HG03460 (cell line): ENCODE results near the gene MOXD1.
"Not testable (repeated sequence)": the region's sequence is repeated elsewhere in the genome, so short reads cannot be mapped to it uniquely, and the experiment has no call there.

Experiments
- ATAC-seq: cut with Tn5 transposase; IDR thresholded peaks from one replicate; pipeline ENCODE4 v1.9.1; 2021; ENCODE audit not compliant: unreplicated experiment

Gene MOXD1

DNA sequence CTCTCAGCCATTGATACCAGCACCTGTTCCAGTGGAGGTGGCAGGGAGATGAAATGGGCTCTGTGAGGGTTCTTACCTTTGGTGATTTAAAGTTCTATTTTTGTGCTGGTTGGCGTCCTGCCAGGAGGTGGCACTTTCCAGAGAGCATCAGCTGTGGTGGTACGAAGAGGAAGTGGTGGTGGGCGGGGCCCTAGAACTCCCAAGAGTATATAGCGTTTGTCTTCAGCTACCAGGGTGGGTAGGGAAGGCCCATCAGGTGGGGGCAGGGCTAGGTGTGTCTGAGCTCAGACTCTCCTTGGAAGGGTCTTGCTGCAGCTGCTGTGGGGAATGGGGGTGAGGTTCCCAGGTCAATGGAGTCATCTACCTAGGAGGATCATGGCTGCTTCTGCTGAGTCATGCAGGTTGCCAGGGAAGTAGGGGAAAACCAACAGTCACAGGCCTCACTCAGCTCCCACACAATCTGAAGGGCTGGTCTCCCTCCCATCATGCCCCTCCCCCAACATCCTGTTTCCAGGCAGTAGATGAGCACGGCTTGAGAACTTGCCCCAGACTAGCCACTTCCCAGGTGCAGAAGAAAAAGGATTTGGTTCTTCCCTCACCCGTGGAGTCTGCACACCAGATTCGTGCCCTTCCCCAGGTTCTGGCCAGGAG, 46.6 kb downstream of the MOXD1 start:
- peak; percentile 59 for ATAC-seq

DNA sequence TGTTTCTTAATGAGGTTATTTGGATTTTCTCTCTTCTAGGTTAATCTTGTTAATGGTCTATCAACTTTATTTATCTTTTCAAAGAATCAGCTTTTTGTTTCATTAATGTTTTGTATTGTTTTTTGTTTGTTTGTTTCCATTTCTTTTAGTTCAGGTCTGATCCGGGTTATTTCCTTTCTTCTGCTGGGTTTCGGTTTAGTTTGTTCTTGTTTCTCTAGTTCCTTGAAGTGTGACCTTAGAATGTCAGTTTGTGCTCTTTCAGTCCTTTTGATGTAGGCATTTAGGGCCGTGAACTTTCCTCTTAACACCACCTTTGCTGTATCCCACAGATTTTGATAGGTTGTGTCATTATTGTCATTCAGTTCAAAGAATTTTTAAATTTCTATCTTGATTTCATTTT, 49.3 kb downstream of the MOXD1 start:
- not testable (repeated sequence) for ATAC-seq

DNA sequence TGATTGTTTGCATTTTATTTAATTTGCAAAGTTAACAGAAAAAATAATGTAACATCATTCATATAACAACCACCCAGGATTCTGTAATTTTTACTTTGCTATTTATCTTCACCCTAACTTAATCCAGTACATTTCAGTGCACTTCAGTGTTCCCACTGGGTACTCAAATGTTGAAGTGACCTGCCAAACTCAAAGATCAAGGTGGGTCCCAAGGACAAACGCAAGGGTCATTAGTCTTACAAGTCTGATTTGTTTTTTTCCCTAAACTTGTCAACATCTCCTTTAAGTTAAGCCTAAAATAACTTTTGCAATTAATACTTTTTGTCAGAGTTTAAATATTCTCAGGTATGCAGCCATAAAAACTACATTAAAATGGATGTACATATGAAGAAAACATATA, 53.0 kb downstream of the MOXD1 start:
- no peak for ATAC-seq

DNA sequence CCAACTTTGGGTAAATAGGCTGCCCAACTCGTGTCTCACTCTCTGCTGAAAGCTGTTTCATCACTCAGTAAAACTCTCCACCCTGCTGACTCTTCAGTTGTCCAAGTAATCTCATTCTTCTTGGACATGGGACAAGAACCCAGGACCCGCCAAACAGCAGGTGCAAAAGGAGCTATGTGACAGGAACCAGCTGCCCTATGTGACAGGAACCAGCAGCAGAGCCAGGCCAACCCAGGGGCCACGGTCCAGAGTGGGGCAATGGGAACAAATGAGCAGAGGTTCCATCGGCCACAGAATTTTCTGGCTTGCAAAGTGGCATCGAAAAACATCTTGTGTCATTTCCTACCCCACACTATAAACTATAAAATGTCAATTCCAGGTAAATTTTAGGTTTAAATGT, 56.5 kb downstream of the MOXD1 start:
- ATAC-seq = no peak

DNA sequence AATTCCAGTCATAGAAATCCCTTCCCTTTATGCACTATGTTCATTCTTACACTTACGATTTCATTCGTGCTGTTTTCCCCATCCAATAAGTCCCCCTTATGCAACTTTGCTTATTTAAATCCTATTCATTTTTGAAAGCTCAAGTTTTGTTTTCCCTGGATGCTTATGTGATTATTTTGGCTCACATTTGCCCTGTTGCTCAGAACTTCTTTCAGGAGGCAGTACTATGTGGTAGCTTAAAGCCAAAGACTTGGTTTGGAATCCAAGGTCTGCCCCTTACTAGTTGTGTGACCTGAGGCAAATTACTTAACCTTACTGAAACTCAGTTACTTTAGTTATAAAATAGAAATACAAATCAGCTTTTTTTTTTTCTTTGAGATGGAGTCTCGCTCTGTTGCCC, 59.6 kb downstream of the MOXD1 start:
- no peak for ATAC-seq

DNA sequence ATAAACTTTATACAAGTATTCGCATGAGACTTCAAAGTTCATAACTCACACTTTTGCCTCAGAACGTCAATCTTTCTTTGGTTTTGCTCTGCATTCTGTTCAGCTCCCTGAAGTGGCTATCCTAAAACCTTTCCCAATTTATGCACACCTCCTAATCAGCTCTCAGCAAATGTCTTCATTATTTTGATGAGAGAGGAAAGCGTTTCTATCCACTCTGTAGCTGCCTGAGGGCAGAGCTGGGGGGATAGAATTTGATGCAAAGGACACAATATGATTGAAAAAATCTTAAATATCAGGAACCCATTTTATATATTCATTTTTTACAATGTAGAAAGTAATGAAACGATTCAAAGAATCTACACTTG, 66.8 kb downstream of the MOXD1 start:
- no peak for ATAC-seq

DNA sequence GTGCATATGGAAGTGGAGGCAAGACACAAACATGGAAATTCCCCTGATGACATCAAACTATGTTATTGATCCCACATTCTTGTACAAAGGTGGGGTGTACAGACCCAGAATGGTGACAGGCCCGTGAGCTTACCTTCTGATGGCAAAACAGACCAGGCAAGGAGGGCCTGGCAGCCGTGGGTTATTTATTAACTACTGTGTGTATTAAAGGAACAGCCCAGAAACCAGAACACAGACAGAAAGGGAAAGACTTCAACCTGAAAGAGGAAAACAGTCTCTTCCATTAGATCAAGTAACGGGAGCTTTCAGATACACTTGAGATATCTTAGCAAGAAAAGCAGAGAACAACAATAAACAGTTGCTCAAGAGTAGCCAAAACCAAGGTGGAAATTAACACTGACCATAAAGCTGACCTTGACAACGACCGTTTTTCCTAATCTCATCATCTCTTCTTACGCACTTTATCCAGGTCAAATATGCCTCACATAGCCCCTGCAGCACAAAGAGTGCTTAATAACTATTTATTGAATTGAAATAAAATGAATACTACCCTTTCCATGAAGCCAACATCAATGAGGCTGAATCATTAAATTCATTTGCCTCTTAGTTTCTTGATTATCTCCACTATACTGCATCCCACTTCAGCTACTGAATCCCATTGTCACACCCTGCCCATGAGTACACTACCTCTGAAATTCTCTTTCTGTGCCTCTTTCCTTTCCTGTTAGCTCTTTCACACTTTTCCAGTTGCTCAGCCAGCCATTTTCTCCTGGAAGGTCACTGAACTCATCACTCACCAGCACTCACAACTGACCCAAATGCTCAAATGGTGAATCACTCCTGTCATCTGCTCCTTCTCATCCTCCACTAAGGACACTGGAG, 67.4 kb downstream of the MOXD1 start:
- ATAC-seq = no peak

DNA sequence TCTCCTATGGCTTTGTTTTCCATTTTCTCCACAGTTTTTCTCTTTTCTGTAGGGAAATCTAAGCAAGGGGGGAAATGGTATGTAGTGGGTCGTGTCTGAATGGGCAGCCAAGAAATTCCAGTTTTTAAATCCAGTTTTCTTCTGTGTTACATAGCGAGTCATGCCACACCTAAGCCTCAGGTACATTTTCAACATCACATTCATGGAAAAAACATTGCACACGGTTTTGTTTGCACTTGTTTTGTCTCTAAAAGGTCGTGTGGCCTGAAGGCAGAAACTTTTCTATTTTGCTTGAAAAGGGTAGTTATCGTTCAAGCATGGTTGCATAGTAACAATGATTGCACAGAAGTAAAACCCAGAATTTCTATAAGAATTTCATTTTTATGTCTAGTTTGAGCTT, 70.5 kb downstream of the MOXD1 start:
- ATAC-seq = no peak

DNA sequence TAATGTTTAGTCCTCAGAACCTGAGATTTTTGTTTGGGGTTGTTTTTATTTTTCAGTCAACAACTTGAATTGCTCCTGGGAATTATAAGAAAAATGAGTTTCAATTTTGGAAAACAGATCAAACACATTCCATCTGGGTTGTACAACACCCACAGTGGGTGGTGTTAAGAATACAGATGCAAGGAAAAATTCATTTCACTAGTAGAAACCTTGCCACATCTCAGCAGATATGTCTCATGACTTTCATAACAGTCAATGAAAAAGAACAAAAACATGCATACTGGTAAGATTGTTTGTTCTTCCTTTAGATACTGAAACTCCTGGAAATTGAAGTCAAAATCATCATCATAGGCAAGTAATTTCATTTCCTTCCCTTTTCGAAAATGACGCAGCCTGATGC, 78.9 kb downstream of the MOXD1 start:
- ATAC-seq = no peak

DNA sequence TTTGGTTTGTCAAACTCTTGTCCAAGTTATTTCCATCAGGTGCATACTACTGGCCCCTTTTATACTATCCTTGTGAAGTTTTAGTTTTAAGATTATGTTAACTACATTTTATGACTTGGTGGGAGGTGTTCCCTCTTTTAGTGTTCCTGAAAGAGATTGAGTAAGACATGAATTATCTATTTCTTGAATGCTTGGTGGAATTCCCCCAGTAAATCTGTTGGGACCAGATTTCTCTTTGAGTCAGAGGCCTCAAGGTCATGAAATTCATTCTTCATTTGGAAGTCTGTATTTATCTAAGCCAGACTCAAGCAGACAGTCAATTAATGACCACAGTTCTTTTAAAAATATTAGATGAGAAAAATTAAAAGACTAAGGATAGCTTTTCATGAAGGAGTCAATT, 81.3 kb downstream of the MOXD1 start:
- ATAC-seq = no peak

DNA sequence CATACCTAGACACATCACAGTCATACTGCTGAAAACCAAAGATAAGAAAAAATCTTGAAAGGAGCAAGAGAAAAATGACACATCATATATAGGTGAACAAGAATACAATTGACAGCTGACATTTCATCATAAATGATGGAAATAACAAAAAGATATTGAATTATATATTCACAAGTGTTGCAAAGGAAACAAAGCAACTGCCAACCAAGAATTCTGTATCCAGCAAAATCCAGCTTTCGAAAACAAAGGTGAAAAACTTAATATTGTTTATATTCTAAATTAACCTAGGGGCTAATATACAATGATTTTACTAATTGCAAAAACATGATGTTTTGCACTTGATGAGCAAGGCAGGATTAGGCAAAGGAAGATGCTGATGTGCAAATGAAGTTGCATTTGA, 84.3 kb downstream of the MOXD1 start:
- ATAC-seq = no peak

DNA sequence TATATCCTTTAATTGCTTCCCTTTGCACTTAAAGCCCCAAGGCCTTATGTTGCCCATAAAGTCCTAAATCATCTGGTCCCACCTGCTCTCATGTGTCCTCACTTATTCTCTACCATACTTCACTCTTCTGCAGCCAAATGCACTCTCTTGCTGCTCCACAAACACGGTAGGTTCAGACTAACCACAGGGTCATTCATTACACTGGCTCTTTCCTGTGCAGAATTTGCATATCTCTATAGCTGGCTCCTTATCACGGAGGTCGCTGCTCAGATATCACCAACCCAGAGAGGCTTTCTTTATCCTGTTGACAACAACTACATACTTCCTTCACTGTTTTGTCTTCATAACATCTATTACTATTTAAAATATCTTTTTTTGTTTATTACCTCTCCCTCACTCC, 86.8 kb downstream of the MOXD1 start:
- ATAC-seq = no peak

DNA sequence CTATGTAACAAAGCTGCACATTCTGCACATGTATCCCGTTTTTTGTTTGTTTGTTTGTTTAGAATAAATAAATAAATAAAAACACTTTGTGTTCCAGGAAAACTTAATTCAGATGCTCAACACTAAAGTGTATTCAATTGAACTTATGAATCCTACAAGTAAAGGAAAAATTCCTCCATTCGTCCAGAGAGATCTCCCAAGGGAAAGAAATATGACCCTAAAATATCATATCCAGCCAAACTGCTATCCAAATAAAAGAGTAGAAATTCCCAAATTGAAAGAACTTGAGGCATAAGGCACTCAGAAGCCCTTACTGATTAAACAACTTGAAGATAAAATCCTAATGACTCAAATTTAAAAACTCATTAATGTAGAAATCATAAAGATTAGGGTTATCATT, 90.4 kb downstream of the MOXD1 start:
- no peak for ATAC-seq

DNA sequence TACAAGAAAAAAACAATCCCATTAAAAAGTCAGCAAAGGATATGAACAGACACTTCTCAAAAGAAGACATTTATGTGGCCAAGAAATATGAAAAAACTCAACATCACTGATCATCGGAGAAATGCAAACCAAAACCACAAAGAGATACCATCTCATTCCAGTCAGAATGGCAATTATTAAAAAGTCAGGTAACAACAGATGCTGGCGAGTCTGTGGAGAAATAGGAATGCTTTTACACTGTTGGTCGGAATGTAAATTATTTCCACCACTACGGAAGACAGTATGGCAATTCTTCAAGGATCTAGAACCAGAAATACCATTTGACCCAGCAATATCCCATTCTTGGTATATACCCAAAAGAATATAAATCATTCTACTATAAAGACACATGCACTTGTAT, 91.1 kb downstream of the MOXD1 start:
- not testable (repeated sequence) for ATAC-seq

DNA sequence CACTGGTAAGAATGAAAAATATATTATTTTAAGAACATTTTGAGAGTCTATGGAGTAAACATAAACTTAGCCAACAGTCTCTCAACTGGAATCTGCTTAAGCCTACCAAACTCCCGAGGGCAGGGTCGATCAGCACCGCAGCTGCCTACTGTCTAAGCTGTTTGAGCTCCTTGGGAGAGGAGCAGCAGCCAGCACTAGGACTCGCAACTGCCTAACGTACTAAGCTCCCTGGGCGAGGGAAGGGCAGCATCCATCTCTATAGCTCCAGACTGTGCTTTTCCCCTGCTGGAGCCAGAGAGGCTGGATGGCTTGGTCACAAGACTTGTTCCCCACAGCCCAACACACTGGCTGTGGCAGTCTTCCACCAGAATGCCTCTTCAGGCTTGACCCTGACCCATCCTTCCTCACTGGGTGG, 96.4 kb downstream of the MOXD1 start:
- ATAC-seq = no peak

DNA sequence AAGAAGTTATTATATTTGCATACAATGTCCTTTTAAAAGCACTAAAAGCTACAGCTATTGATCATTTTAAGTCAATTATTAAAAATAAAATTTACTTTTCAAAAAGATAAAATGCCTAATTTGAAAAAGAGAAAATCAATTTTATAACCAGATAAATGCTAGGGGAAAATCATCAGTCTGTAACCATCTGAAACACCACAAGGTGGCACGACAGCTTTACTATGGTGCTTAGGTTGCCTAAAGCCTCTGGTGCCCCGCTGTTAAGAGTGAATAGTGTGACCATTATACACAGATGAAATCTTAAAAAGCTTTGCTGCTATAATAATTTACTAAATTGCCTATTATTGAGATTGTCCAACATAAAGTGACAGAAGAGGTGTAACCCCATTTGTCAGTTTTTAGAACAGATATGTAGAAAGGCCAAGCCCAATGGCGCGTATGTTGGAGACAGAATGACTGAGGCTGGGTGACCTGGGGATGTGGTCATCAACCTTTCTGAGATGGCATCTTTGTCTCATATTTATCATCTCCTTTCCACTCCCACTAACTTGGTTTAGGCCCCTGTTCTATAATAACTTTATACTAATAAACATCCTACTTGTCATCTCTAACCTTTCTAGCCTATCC, 100.8 kb downstream of the MOXD1 start:
- peak; percentile 73 for ATAC-seq

DNA sequence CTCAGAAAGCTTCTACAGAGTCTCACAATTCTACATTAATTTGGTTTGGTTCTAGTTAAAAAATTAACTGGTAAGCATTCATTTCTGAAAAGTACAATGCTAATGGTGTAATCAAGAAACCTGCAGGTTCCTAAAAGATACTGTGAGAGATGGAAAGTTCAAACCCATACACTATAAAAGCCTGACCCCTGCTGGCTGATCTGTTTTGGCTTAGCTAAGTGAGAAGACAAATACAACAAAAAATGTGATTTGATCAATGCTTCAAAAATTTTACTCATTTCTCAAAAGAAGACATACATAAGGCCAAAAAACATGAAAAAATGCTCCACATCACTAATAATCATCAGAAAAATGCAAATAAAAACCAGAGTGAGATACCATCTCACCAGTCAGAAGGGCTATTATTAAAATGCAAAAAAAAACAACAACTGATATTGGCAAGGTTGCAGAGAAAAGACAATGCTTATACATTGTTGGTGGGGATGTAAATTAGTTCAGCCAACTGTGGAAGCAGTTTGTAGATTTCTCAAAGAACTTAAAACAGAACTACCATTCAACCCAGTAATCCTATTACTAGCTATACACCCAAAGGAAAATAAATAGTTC, 102.8 kb downstream of the MOXD1 start:
- ATAC-seq = no peak

DNA sequence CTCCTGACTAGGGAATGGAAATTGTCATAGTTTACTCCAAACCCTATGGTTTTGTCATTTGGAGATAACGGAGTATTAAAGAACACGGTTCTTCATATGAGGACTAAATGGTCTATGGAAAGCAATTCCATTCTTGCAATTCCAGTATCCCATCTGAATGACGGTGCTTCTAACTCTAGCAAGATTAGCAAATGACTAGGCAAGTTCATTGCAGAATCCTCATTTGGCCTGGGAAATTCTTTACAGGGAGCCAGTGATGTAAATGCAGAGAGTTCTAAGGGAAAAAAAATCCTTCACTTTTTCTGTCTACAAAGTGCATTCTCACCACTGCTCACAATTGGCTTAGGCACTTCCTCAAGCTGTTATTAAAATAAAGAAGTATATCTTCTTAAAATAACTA, 111.5 kb downstream of the MOXD1 start:
- ATAC-seq = no peak

DNA sequence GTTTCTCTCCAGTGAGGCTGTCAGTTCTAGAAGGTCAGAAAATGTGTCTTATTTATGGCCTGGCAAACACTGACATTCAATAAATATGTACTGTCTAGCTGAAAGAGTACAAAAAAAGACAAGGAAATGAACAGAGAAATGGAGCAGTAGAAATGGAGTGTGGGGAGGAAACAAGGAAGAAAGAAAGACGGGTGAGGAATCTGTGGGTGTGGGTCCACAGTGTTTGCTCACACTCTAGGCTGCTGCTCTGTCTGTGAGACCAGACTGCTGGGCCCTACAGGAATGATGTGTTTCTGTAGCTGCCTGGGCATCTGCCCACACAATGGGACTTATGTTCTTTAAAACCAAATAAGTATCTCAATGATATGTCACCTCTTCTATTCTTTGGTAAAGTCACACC, 114.2 kb downstream of the MOXD1 start:
- ATAC-seq = no peak

DNA sequence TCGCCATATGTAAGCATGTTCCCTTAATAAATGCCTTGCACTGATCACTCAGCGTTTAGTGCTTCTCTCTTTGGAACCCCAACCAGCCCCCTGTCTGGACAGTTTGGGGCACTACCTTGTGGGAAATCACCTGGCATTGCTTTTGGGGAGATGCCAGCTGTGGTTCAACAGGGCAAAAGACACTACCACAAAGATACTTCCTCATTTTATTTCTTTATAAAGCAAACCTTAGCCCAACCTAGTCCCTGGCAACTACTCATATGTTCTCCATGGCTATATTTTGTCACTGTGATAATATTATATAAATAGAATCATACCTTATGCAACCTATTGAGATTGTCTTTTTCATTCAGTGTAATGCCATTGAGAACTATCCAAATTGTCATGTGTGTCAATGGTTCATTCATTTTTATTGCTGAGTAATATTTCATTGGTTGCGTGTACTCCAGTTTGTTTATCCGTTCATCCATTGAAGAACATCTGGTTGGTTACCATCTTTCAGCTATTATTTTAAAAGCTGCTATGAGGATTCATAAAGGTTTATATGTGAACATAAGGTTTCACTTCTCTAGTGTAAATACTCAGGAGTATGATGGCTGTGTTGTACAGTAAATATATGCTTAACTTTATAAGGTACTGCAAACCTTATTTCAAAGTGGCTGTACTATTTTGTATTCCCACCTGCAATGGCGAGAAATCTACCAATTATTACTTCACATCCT, 114.8 kb downstream of the MOXD1 start:
- peak; percentile 62 for ATAC-seq
